PC-9 (cell line): ENCODE measurements around the gene EPHB2.
"Not testable (repeated sequence)": the region's sequence is repeated elsewhere in the genome, so short reads cannot be mapped to it uniquely, and the experiment has no call there.

Source experiments
- EZH2 ChIP-seq: fragments of 200-600 bp; sonication (generic); IDR thresholded peaks from 2 replicates; pipeline ENCODE4 v1.8.0; 2017; ENCODE audit warnings: antibody characterized with exemption, low read depth
- TF ChIP-seq, protein P1 (sequence below): fragments of 200-600 bp; sonication (generic); conservative IDR thresholded peaks from 2 replicates; pipeline ENCODE4 v1.6.1; 2017; ENCODE audit warnings: mixed run types, antibody characterized with exemption, mild to moderate bottlenecking, moderate library complexity

DNA sequence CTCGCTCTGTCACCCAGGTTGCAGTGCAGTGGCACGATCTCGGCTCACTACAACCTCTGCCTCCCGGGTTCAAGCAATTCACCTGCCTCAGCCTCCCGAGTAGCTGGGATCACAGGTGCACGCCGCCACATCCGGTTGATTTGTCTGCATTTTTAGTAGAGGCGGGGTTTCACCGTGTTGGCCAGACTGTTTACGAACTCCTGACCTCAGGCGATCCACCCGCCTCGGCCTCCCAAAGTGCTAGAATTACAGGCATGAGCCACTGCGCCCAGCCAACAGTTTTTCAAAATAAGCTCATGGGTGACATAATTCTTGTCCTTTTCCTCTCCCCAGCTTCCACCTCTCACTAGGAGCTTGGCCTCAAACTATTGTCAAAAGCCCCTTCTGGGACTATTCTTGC is 34.5 kb upstream of the EPHB2 start:
- TF ChIP-seq, protein P1, sequence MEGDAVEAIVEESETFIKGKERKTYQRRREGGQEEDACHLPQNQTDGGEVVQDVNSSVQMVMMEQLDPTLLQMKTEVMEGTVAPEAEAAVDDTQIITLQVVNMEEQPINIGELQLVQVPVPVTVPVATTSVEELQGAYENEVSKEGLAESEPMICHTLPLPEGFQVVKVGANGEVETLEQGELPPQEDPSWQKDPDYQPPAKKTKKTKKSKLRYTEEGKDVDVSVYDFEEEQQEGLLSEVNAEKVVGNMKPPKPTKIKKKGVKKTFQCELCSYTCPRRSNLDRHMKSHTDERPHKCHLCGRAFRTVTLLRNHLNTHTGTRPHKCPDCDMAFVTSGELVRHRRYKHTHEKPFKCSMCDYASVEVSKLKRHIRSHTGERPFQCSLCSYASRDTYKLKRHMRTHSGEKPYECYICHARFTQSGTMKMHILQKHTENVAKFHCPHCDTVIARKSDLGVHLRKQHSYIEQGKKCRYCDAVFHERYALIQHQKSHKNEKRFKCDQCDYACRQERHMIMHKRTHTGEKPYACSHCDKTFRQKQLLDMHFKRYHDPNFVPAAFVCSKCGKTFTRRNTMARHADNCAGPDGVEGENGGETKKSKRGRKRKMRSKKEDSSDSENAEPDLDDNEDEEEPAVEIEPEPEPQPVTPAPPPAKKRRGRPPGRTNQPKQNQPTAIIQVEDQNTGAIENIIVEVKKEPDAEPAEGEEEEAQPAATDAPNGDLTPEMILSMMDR, result not testable (repeated sequence)
- TF ChIP-seq EZH2, result not testable (repeated sequence)
